HG03103 (cell line): Measurements from ENCODE around the gene TOLLIP.

ENCODE experiments used
- ATAC-seq: cut with Tn5 transposase; IDR thresholded peaks from one replicate; pipeline ENCODE4 v1.9.1; 2021; ENCODE audit warnings: low read depth; ENCODE audit not compliant: unreplicated experiment

The TOLLIP gene

DNA sequence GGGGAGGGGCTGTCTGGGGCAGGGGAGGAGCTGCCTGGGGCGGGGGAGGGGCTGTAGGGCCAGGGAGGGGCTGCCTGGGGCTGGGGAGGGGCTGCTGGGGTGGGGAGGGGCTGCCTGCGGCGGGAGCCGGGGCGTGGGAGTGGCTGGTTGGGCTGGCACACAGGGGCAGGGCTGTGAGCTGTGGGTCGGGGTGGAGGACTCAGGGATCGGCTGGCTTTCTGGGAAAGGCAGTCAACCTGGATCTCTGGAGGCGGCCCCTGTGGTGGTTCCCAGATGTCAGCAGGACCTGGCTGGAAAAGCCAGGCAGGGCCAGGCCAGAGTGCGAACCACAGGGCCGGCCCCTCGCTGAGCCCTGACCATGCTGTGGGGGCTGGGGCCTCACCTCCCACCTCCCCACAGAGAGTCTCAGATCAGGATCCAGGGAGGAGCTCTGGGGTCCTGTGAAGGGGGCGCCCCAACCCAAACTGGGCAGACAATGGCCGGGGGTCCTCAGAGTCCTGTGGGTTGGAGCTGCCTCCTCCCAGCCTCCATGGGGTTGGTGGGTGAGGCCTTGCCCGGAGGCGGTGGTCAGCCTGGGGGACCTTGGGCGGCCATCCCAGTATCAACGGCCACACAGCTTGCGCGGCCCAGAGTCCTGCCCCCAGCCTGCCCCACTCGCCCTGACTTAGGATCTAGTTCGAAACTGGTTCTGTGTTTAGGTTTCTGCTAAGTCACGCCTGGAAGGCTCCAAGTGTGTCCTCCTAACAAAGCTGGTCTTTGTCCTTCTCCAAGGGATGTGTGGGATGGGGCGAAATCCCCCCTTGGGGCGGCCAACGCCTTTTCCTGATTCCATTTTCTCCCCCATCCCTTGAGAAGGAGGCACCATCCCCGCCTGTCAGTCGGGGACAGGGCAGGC is 84.7 kb downstream of the TOLLIP start:
- no peak for ATAC-seq
